Peyer's patch (tissue), 4 donors: Measurements from ENCODE around the gene BLM. TPM values are rescaled to one million over a fixed set of nuclear protein-coding genes. Genes with fewer than 3 reads are reported as not detected.
"Not testable (repeated sequence)": the region's sequence is repeated elsewhere in the genome, so short reads cannot be mapped to it uniquely, and the experiment has no call there.

ENCODE experiments used
- DNase-seq, 3 donors: peaks; one replicate each; pipeline ENCODE4 v3.0.0-alpha.2; 2017 to 2019
- H3K27ac ChIP-seq, 4 donors: fragments of 200-600 bp; sonication (generic); one replicate each; pipeline ENCODE4 v1.5.1; 2016 to 2019
- H3K27me3 ChIP-seq, 2 donors: fragments of 200-600 bp; sonication (generic); one replicate each; pipeline ENCODE4 v1.5.1; 2019
- H3K36me3 ChIP-seq, 3 donors: fragments of 200-600 bp; sonication (generic); one replicate each; pipeline ENCODE4 v1.5.1; 2016 to 2019
- H3K4me1 ChIP-seq, 4 donors: fragments of 200-600 bp; sonication (generic); one replicate each; pipeline ENCODE4 v1.5.1; 2016 to 2019
- H3K4me3 ChIP-seq, 4 donors: fragments of 200-600 bp; sonication (generic); 1 replicate in 3 of 4; 2 replicates in 1 of 4; pipeline ENCODE4 v1.5.1; 2016 to 2019; ENCODE audit warnings: mild to moderate bottlenecking in 1 of 4
- H3K9me3 ChIP-seq, 4 donors: fragments of 200-600 bp; sonication (generic); one replicate each; pipeline ENCODE4 v1.5.1; 2016 to 2019; ENCODE audit warnings: mild to moderate bottlenecking in 1 of 4
- CTCF ChIP-seq, 6 experiments: fragments of 450-650 bp in 4 of 6; fragments of 200-600 bp in 2 of 6; sonication (generic) in 1 of 6; IDR thresholded peaks; one replicate each; pipeline ENCODE4 v1.5.1; 2017 to 2019; ENCODE audit warnings: antibody characterized with exemption in 6 of 6, mild to moderate bottlenecking in 3 of 6, moderate library complexity in 1 of 6
- POLR2A ChIP-seq, 2 donors: fragments of 450-650 bp; IDR thresholded peaks; one replicate each; pipeline ENCODE4 v1.5.1; 2017; ENCODE audit warnings: antibody characterized with exemption in 2 of 2, mild to moderate bottlenecking in 2 of 2, moderate library complexity in 2 of 2
- total RNA-seq, 4 donors: library from RNA; depleted of rRNA; stranded (reverse); fragments of >200 nt; gene quantifications; one replicate each; pipeline ENCODE4 v1.1.0, GENCODE V29; 2016

BLM gene
- 1 to 10 TPM in 3 of 4 donors, under 1 TPM in 1; 0.94 to 8.4 (median 4.2) TPM for total RNA-seq

- TF ChIP-seq CTCF (IDR thresholded peaks at IDR 0.05): peak in 5 of 6 experiments; percentile 26 to 66 (median 62)
- peak; percentile 51 to 59 for TF ChIP-seq POLR2A (IDR thresholded peaks at IDR 0.05)
- H3K36me3 ChIP-seq: no peaks in the 10 kb centered on the region
- H3K4me1 ChIP-seq: peaks cover 0 to 6% (median 0%) of the 10 kb centered on the region in 4 donors
- no peaks in the 10 kb centered on the region for H3K9me3 ChIP-seq
- DNase-seq: peak; percentile 94 to 98 (median 97)
- H3K27me3 ChIP-seq: no peaks in the 10 kb centered on the region
- H3K27ac ChIP-seq: peak within 1 kb of the TSS; percentile 85 to 93 (median 90)
- H3K4me3 ChIP-seq: peak within 1 kb of the TSS; percentile 63 to 74 (median 70)
These were observed at the start of gene BLM for GRCh38 chr15:90716976-90717821. Gene BLM (plus strand): TSS chr15:90717346. CDS start chr15:90747393, 30,047 bp downstream.

- H3K27ac ChIP-seq, H3K4me3 ChIP-seq, H3K36me3 ChIP-seq, H3K27me3 ChIP-seq, DNase-seq, H3K9me3 ChIP-seq: not testable (repeated sequence)
- H3K4me1 ChIP-seq: peaks cover 0 to 15% (median 0%) of the 10 kb centered on the region in 4 donors
These were observed 49.3 kb upstream of the BLM start for GRCh38 chr15:90667755-90668345.

- H3K4me3 ChIP-seq, H3K27ac ChIP-seq, H3K9me3 ChIP-seq: not testable (repeated sequence)
These were observed 46.5 kb upstream of the BLM start for GRCh38 chr15:90670631-90671030.

DNA sequence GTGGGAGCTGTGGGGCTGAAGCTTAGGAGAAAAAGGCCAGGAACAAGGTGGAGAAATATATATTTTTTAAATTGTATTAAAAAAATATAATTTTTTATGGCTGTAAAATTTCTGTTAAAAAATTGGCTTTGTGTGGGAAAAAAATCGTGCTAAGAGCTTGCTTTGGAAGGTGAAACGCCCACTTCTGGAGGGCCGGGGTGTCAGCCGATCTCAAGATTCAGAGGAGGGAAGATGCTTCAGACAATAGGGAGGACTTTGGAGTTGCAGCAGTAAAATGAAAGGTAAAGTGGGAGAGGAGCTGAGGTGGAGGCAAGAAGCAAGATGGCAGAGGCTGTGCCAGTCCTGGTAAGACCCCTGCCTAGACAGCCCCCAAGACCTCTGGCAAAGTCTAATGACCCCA is 45.9 kb upstream of the BLM start:
- no peak overlapping the region for H3K27ac ChIP-seq
- TF ChIP-seq POLR2A (IDR thresholded peaks at IDR 0.05) (no peak), CTCF (IDR thresholded peaks at IDR 0.05) (no peak)
- H3K4me3 ChIP-seq: no peak overlapping the region
- no peak for DNase-seq
- no peaks in the 10 kb centered on the region for H3K4me1 ChIP-seq
- H3K36me3 ChIP-seq: no peaks in the 10 kb centered on the region
- no peaks in the 10 kb centered on the region for H3K27me3 ChIP-seq
- no peaks in the 10 kb centered on the region for H3K9me3 ChIP-seq

More at GRCh38 chr15:90670631-90671030, 46.5 kb upstream of the BLM start:
- not testable (repeated sequence) for H3K36me3 ChIP-seq, H3K4me1 ChIP-seq, DNase-seq, H3K27me3 ChIP-seq

DNA sequence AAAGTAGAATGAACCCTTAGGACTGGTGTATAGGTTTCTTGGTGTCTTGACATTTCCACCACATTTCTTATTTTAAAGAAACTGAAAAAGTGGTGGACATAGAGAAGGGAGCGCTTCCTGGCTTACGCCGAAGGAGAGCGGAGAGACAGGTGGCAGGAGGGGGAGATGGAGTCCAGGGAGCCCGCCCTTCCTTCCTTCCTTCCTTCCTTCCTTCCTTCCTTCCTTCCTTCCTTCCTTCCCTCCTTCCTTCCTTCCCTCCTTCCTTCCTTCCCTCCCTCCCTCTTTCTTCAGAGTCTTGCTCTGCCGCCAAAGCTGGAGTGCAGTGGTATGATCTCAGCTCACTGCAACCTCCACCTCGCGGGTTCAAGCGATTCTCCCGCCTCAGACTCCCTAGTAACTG is 43.8 kb upstream of the BLM start:
- not testable (repeated sequence) for H3K9me3 ChIP-seq, H3K4me1 ChIP-seq, H3K27me3 ChIP-seq, H3K4me3 ChIP-seq, H3K36me3 ChIP-seq, DNase-seq, H3K27ac ChIP-seq

- DNase-seq: no peak
- no peak overlapping the region for H3K27ac ChIP-seq
- no peaks in the 10 kb centered on the region for H3K36me3 ChIP-seq
- H3K9me3 ChIP-seq: no peaks in the 10 kb centered on the region
- TF ChIP-seq POLR2A (IDR thresholded peaks at IDR 0.05): no peak
- no peak for TF ChIP-seq CTCF (IDR thresholded peaks at IDR 0.05)
- H3K4me3 ChIP-seq: no peak overlapping the region
- no peaks in the 10 kb centered on the region for H3K4me1 ChIP-seq
- H3K27me3 ChIP-seq: no peaks in the 10 kb centered on the region
These were observed 42.7 kb upstream of the BLM start for GRCh38 chr15:90674476-90674875.

GRCh38 chr15:90675464-90675863 is 41.7 kb upstream of the BLM start:
- H3K27ac ChIP-seq: no peak overlapping the region
- no peak overlapping the region for H3K4me3 ChIP-seq
- no peaks in the 10 kb centered on the region for H3K36me3 ChIP-seq
- DNase-seq: no peak
- H3K4me1 ChIP-seq: no peaks in the 10 kb centered on the region
- H3K9me3 ChIP-seq: no peaks in the 10 kb centered on the region
- H3K27me3 ChIP-seq: no peaks in the 10 kb centered on the region
- TF ChIP-seq POLR2A (IDR thresholded peaks at IDR 0.05) (no peak), CTCF (IDR thresholded peaks at IDR 0.05) (no peak)
